ENCODE results near the gene DDX10. TPM values are rescaled to one million over a fixed set of nuclear protein-coding genes. Genes with fewer than 3 reads are reported as not detected.
A peak's percentile ranks its signal among the peaks of the same experiment; 100 is the strongest.

DDX10 gene
- total and polyA plus RNA-seq, 9 of the 15 experiments (the other 6 are each of a cell fraction or from before 2014, with no cell fraction given) = 33.9 to 94.6 (median 50.7) TPM

- TF ChIP-seq RBM25 (IDR thresholded peaks at IDR 0.05; ENCODE audit: low read depth, low read length, severe bottlenecking) (peak; percentile 8), MAFF (IDR thresholded peaks at IDR 0.05; ENCODE audit: low read length) (peak; percentile 30; the same call in 1 of the 2 replicates), TAF9B (IDR thresholded peaks at IDR 0.05; ENCODE audit: partially characterized antibody) (no peak), HCFC1 (IDR thresholded peaks at IDR 0.05; ENCODE audit: low read depth, low read length) (no peak), ZKSCAN3 (CRISPR knock-in tag; IDR thresholded peaks at IDR 0.05) (no peak), CTCF (IDR thresholded peaks at IDR 0.05 in 2 of 3, conservative IDR thresholded peaks at IDR 0.05 in 1 of 3; ENCODE audit: insufficient read depth in 2 of 3, low read depth in 1 of 3, low read length in 3 of 3) (peak; percentile 67 to 88 (median 67)), STAG1 (CRISPR knock-in tag; IDR thresholded peaks at IDR 0.05; ENCODE audit: borderline replicate concordance) (peak; percentile 36; the same call in 1 of the 2 replicates), C11orf30 (IDR thresholded peaks at IDR 0.05; ENCODE audit: low read depth) (peak; percentile 48; the same call in 1 of the 2 replicates), HNRNPUL1 (IDR thresholded peaks at IDR 0.05; ENCODE audit: low read length) (no peak), TARDBP (IDR thresholded peaks at IDR 0.05) (no peak), CBX3 (IDR thresholded peaks at IDR 0.05; ENCODE audit: borderline replicate concordance in 1 of 2, low read length in 2 of 2) (no peak), SMC3 (conservative IDR thresholded peaks at IDR 0.05; ENCODE audit: insufficient read depth, low read depth, low read length) (peak; percentile 78), RAD21 (CRISPR knock-in tag; conservative IDR thresholded peaks at IDR 0.05 in 1 of 2, IDR thresholded peaks at IDR 0.05 in 1 of 2) (peak; percentile 86 to 90), DEAF1 (CRISPR knock-in tag; IDR thresholded peaks at IDR 0.05) (peak; percentile 86), DACH1 (IDR thresholded peaks at IDR 0.05; ENCODE audit: partially characterized antibody) (peak; percentile 2)
These were observed 9.8 kb upstream of the DDX10 start (continued) for GRCh38 chr11:108654994-108655631.
